Astrocyte (in vitro differentiated cells and primary cell): ENCODE measurements around the gene LPIN3. TPM values are rescaled to one million over a fixed set of nuclear protein-coding genes. Genes with fewer than 3 reads are reported as not detected.

ENCODE experiments used
- DNase-seq: peaks from one replicate; pipeline ENCODE4 v3.0.0-alpha.2; 2010; ENCODE audit warnings: low read depth
- FAIRE-seq: peaks from 2 replicates; lab custom pipeline; 2011; peaks lifted over from hg19 to GRCh38; lab: Jason Lieb, UNC
- H2AFZ ChIP-seq: 2 replicates; pipeline ENCODE4 v1.6.0; 2012; ENCODE audit warnings: low read depth, low read length, inconsistent platforms
- H3K27ac ChIP-seq: 2 replicates; pipeline ENCODE4 v1.5.1; 2011; ENCODE audit warnings: low read depth, low read length, inconsistent platforms
- H3K27me3 ChIP-seq: 2 replicates; pipeline ENCODE4 v1.6.0; 2011; ENCODE audit warnings: low read length, inconsistent platforms; ENCODE audit not compliant: insufficient read depth
- H3K36me3 ChIP-seq: 2 replicates; pipeline ENCODE4 v1.5.1; 2011; ENCODE audit warnings: low read length, inconsistent platforms; ENCODE audit not compliant: insufficient read depth
- H3K4me1 ChIP-seq: 2 replicates; pipeline ENCODE4 v1.5.1; 2011; ENCODE audit warnings: low read length, inconsistent platforms; ENCODE audit not compliant: insufficient read depth
- H3K4me2 ChIP-seq: 2 replicates; pipeline ENCODE4 v1.6.0; 2012; ENCODE audit warnings: low read length, inconsistent platforms
- H3K4me3 ChIP-seq: 2 replicates; pipeline ENCODE4 v1.5.1; 2011; ENCODE audit warnings: low read depth, mild to moderate bottlenecking, low read length, inconsistent platforms; ENCODE audit not compliant: insufficient read depth
- H3K79me2 ChIP-seq: 2 replicates; pipeline ENCODE4 v1.6.0; 2012; ENCODE audit warnings: mild to moderate bottlenecking, low read length, inconsistent platforms; ENCODE audit not compliant: insufficient read depth
- H3K9ac ChIP-seq: 2 replicates; pipeline ENCODE4 v1.6.0; 2012; ENCODE audit warnings: mild to moderate bottlenecking, low read length, inconsistent platforms
- H3K9me3 ChIP-seq: 2 replicates; pipeline ENCODE4 v1.5.1; 2012; ENCODE audit warnings: low read depth, mild to moderate bottlenecking, low read length, inconsistent platforms; ENCODE audit not compliant: insufficient read depth
- H4K20me1 ChIP-seq: 2 replicates; pipeline ENCODE4 v1.6.0; 2012; ENCODE audit warnings: low read length, inconsistent platforms; ENCODE audit not compliant: insufficient read depth
- H3K27ac Mint-ChIP-seq: one replicate; pipeline ENCODE4 v1.8.0; 2021; ENCODE audit warnings: mild to moderate bottlenecking, mixed read lengths; ENCODE audit not compliant: unreplicated experiment
- H3K27me3 Mint-ChIP-seq: one replicate; pipeline ENCODE4 v1.8.0; 2021; ENCODE audit warnings: low read depth, mixed read lengths; ENCODE audit not compliant: unreplicated experiment
- H3K36me3 Mint-ChIP-seq: one replicate; pipeline ENCODE4 v1.8.0; 2021; ENCODE audit warnings: low read depth, mixed read lengths; ENCODE audit not compliant: unreplicated experiment
- H3K4me1 Mint-ChIP-seq: one replicate; pipeline ENCODE4 v1.8.0; 2021; ENCODE audit warnings: low read depth, mixed read lengths; ENCODE audit not compliant: unreplicated experiment
- H3K4me3 Mint-ChIP-seq: one replicate; pipeline ENCODE4 v1.8.0; 2021; ENCODE audit warnings: mild to moderate bottlenecking, moderate library complexity, mixed read lengths; ENCODE audit not compliant: unreplicated experiment
- H3K9me3 Mint-ChIP-seq: one replicate; pipeline ENCODE4 v1.8.0; 2021; ENCODE audit warnings: mild to moderate bottlenecking, mixed read lengths; ENCODE audit not compliant: unreplicated experiment
- CTCF ChIP-seq: IDR thresholded peaks from 2 replicates; pipeline ENCODE4 v1.5.1; 2011; ENCODE audit warnings: low read depth, mild to moderate bottlenecking, inconsistent platforms, low read length, moderate library complexity; ENCODE audit not compliant: insufficient read depth
- EZH2 ChIP-seq: IDR thresholded peaks from 2 replicates; pipeline ENCODE4 v1.6.1; 2012; ENCODE audit warnings: mild to moderate bottlenecking, low read length, inconsistent platforms; ENCODE audit not compliant: insufficient read depth
- total RNA-seq: library from RNA; stranded (reverse); gene quantifications from 2 replicates; pipeline ENCODE4 v1.2.1, GENCODE V29; 2021

LPIN3 gene
- total RNA-seq, 1 donor from 2014 or later: 18.0 TPM

GRCh38 chr20:41357424-41358163 is 17.0 kb downstream of the LPIN3 start:
- no peaks in the 10 kb centered on the region for H3K79me2 ChIP-seq
- Mint-ChIP-seq H3K9me3 (no peaks in the 10 kb centered on the region), H3K27me3 (no peaks in the 10 kb centered on the region), H3K27ac (no peak overlapping the region), H3K4me1 (no peaks in the 10 kb centered on the region), H3K4me3 (no peak overlapping the region), H3K36me3 (peaks cover 40% of the 10 kb centered on the region)
- no peaks in the 10 kb centered on the region for H3K36me3 ChIP-seq
- TF ChIP-seq CTCF (no peak), EZH2 (no peak)
- H4K20me1 ChIP-seq: no peaks in the 10 kb centered on the region
- H3K4me2 ChIP-seq: no peak overlapping the region
- FAIRE-seq (no peak), DNase-seq (no peak)
- no peak overlapping the region for H3K27ac ChIP-seq
- H3K9ac ChIP-seq: no peak overlapping the region
- no peaks in the 10 kb centered on the region for H3K4me1 ChIP-seq
- H3K9me3 ChIP-seq: no peaks in the 10 kb centered on the region
- no peaks in the 10 kb centered on the region for H3K27me3 ChIP-seq
- no peak overlapping the region for H3K4me3 ChIP-seq
- no peak overlapping the region for H2AFZ ChIP-seq

GRCh38 chr20:41358230-41358629 is 17.6 kb downstream of the LPIN3 start:
- Mint-ChIP-seq H3K27ac (no peak overlapping the region), H3K4me1 (no peaks in the 10 kb centered on the region), H3K36me3 (peaks cover 36% of the 10 kb centered on the region), H3K4me3 (no peak overlapping the region), H3K27me3 (no peaks in the 10 kb centered on the region), H3K9me3 (no peaks in the 10 kb centered on the region)
- Histone ChIP-seq H3K9ac (no peak overlapping the region), H3K4me1 (no peaks in the 10 kb centered on the region), H3K4me2 (no peak overlapping the region), H3K9me3 (no peaks in the 10 kb centered on the region), H3K4me3 (no peak overlapping the region), H3K36me3 (no peaks in the 10 kb centered on the region), H3K79me2 (no peaks in the 10 kb centered on the region), H3K27ac (no peak overlapping the region), H2AFZ (no peak overlapping the region), H3K27me3 (no peaks in the 10 kb centered on the region), H4K20me1 (no peaks in the 10 kb centered on the region)
- TF ChIP-seq CTCF: no peak
- TF ChIP-seq EZH2: no peak
- FAIRE-seq (no peak), DNase-seq (no peak)

- no peak for TF ChIP-seq EZH2
- no peak for TF ChIP-seq CTCF
- Histone ChIP-seq H3K36me3 (no peaks in the 10 kb centered on the region), H3K4me3 (no peak overlapping the region), H3K27me3 (no peaks in the 10 kb centered on the region), H2AFZ (no peak overlapping the region), H3K79me2 (no peaks in the 10 kb centered on the region), H3K9ac (no peak overlapping the region), H4K20me1 (no peaks in the 10 kb centered on the region), H3K4me2 (no peak overlapping the region), H3K9me3 (no peaks in the 10 kb centered on the region), H3K27ac (no peak overlapping the region), H3K4me1 (no peaks in the 10 kb centered on the region)
- H3K27me3 Mint-ChIP-seq: peaks cover 4% of the 10 kb centered on the region
- DNase-seq: no peak
- no peak overlapping the region for H3K27ac Mint-ChIP-seq
- no peak overlapping the region for H3K4me3 Mint-ChIP-seq
- H3K9me3 Mint-ChIP-seq: no peaks in the 10 kb centered on the region
- no peaks in the 10 kb centered on the region for H3K4me1 Mint-ChIP-seq
- peaks cover 31% of the 10 kb centered on the region for H3K36me3 Mint-ChIP-seq
- FAIRE-seq: no peak
Measured at GRCh38 chr20:41358717-41359116, 18.1 kb downstream of the LPIN3 start.
